NCI-H146 treated with DMSO at 0.1 percent for 48 hours (cell line): ENCODE results near the gene LRFN5.
"Not testable (repeated sequence)": the region's sequence is repeated elsewhere in the genome, so short reads cannot be mapped to it uniquely, and the experiment has no call there.

Experiments
- DNase-seq: peaks from one replicate; lab custom pipeline; 2025; ENCODE audit not compliant: unreplicated experiment; lab: John Stamatoyannopoulos, UW

Gene LRFN5

GRCh38 chr14:41606532-41607303, at the start of gene LRFN5:
Gene LRFN5, plus strand, starts transcription at chr14:41606876.
- DNase-seq, result peak; percentile 23

DNA sequence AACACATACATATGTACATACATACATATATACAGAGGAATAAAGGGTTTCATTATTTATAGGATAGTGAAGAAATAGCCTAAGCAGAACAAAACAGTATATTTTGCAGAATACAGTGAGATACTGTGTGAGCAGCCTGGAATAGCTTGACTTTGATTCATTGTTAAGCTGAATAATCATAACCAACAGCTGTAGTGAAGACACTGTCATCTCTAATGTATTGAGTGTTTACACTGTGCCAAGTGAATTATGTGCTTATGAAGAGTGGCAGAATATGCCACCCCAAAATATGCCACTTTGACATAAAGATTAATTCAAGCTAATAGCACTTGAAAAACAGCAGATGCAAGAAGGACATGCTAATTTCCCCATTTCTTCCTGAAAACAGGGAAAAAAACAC, 48.2 kb upstream of the LRFN5 start:
- no peak for DNase-seq

- DNase-seq, result not testable (repeated sequence)
Measured at GRCh38 chr14:41566864-41567263, 39.8 kb upstream of the LRFN5 start.

DNA sequence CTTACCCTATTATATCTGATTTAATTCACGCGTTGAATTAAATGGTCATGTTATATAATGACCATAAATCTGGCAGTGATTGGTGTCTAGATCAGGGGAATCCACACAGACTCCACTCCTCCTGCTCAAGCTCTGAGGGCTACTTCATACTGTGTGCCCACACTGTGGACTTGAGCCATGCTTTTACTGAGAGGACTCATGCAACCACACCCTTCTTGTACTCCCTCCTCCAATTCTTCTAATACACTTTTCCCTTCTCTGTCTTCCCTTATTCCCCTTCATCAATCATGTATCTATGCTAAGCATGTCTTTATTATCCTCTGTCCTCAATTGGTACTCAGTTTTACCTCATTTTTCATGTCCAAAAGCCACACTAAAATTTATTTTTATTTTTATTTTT, 37.7 kb upstream of the LRFN5 start:
- DNase-seq, result no peak

DNA sequence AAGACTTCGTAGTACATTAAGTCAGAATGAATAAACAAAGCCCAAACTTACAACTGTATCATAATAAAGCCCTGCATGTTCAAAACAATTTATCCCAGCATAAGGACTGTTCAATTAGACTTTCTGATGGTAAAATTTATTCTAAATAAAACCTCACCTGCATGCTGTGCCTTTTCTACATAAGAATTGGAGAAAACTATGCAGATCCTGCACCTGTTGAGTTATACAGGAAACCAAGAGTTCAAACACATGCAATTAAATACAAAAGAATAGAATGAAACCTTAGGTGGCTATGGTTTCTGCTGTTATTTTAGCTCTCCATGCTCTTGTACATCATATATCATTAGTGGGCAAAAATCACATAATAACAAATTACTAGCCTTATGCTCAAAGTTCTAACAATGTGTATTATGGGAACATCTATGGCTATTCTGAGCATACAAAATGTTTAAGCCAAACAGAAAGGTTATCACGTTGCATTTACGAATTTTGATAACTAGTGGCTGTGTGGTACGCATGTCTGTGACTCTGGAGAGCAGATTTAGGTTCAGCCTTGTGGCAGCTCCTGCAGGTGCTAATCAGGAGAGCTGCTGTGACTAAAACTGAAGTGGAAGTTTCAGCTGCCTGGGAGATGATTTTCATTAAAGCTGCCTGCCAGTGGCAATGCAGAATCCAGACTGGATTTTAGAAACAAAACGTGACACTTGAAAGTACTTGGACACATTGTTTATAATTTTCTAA, 36.1 kb upstream of the LRFN5 start:
- DNase-seq, result peak; percentile 49

DNA sequence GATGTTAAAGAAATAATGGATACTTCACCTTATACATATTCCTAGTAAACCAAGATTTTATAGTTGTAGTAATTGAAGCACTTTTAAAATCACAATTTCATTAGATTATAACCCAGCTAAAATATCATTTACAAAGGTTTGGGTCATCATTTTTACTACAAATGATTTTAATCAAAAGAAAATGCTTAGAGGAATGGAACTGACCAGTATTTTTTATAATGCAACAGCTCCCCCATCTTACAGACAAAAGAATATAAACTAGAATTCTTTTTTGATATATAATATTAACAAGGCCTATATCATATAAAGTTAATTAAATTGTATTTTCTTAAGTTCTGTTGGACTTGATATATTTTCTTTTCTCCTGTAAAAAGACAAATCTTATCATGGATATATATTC, 20.4 kb upstream of the LRFN5 start:
- no peak for DNase-seq

GRCh38 chr14:41597647-41598046, 9.0 kb upstream of the LRFN5 start:
- no peak for DNase-seq

DNA sequence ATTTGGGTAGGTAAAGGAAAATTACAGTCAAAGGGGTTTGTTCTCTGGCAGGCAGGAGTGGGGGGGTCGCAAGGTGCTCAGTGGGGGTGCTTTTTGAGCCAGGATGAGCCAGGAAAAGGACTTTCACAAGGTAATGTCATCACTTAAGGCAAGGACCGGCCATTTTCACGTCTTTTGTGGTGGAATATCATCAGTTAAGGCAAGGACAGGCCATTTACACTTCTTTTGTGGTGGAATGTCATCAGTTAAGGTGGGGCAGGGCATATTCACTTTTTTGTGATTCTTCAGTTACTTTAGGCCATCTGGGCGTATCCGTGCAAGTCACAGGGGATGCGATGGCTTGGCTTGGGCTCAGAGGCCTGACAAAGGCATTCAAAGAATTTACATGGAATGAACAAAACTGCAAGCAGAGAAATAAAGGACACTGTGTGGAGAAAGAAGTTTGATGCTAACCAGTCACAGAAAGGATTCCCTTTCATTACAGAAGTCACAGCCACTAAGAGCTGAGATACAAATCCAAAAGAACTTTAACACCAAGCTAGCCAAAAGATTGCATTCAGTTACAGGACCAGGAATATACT, 6.8 kb upstream of the LRFN5 start:
- DNase-seq, result not testable (repeated sequence)

- peak; percentile 66 for DNase-seq
Measured at GRCh38 chr14:41604721-41605531, 1.8 kb upstream of the LRFN5 start.

GRCh38 chr14:41605550-41606281, 960 bp upstream of the LRFN5 start:
- peak; percentile 47 for DNase-seq

DNA sequence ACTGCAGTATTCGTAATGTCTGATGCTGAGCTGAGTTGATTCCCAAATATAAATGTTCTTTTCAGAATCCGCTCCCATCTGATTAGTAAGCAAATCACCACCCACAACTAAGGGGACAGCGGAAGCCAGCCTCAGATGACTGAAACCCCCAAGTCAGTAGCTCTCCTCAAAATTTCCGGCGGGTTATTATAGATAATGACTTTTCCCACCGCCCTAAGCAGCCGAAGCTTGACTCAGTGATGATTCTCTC, 469 bp upstream of the LRFN5 start:
- no peak for DNase-seq

- DNase-seq, result peak; percentile 28
Measured at GRCh38 chr14:41607304-41607775, 664 bp downstream of the LRFN5 start.

- peak; percentile 16 for DNase-seq
Measured at GRCh38 chr14:41607966-41608663, 1.4 kb downstream of the LRFN5 start.

DNA sequence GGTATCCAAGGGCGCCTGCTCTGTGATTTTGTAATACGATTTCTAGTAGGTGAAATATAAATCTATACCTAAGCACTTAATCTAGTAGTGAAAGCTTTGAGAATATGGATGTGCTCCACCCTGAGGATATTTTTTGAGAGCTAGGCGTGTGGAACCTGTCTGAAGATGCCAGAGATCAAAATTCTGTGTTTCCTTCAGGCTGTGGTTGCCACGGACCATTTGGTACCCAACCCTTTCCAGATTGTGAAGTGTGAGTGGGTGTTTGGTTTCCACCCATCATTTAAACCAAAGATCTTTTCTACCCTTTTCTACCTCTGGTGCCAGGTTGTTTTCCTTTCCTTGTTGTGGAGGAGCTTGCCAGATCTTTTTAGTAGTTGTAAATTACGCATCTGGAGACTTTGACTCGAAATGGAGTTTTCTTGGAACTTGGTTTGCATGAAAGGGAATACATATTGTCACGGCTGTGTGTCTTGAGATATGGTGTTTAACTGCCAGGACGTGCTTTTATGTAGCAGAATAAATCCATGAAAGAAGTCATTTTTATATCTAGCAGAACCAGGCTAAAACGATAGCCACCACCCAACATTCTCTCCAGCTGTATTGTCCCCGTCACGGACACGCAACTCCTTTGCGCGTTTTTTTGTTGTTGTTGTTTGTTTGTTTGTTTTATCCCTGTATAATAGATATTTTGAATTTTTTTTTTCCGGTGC, 2.2 kb downstream of the LRFN5 start:
- no peak for DNase-seq

GRCh38 chr14:41609704-41610183, 3.1 kb downstream of the LRFN5 start:
- peak; percentile 80 for DNase-seq

GRCh38 chr14:41615011-41615595, 8.4 kb downstream of the LRFN5 start:
- no peak for DNase-seq

- no peak for DNase-seq
Measured at GRCh38 chr14:41623736-41624135, 17.1 kb downstream of the LRFN5 start.

- DNase-seq, result no peak
Measured at GRCh38 chr14:41629876-41630275, 23.2 kb downstream of the LRFN5 start.

GRCh38 chr14:41634286-41634685, 27.6 kb downstream of the LRFN5 start:
- DNase-seq, result no peak
